HG03103 (cell line): Measurements from ENCODE around the gene LYRM4.
"Not testable (repeated sequence)": the region's sequence is repeated elsewhere in the genome, so short reads cannot be mapped to it uniquely, and the experiment has no call there.

Experiments
- ATAC-seq: cut with Tn5 transposase; IDR thresholded peaks from one replicate; pipeline ENCODE4 v1.9.1; 2021; ENCODE audit warnings: low read depth; ENCODE audit not compliant: unreplicated experiment

The LYRM4 gene

DNA sequence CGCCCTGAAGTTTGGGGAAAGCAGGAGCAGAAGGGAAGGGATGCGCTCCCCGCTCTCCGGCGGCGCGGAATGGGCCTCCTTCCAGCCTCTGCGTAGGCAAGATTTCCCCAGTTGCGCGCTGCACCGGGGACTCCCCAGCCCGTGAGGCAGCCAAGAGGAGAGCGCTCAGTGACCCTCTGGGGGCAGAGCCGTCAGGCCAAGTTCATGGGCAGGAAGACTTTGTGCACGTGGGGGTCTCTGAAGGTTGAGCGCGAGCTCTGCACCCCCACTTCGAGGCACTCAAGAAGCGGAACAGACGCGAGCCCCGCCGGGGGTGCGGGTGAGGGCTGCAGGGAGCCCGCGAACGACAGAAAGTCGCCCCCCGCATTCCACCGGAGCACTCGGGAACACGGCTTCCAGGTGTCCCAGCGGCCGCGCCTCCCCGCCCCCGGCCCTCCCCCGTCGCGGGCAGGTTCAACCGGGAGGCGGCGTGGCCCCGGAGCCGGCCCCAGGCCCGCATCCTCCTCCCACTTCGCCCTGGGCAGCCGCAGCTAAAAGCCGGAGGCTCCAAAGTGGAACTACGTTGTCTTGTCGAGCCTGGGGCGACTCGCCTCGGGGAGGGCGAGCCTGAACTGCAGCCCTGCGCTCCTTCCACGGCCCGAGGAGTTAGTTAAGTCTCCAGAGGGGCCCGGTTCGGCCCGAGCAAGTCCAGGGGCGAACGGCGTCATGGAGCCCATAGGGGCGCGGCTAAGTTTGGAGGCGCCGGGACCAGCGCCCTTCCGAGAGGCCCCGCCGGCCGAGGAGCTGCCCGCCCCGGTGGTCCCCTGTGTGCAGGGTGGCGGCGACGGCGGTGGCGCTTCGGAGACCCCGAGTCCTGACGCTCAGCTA lies 175.7 kb downstream of the LYRM4 start, which contains the start of gene PPP1R3G:
Gene PPP1R3G, plus strand, starts transcription at position 561 of the 867 bp plus-strand sequence. Its CDS starts 145 bp downstream, at position 706.
- no peak for ATAC-seq

DNA sequence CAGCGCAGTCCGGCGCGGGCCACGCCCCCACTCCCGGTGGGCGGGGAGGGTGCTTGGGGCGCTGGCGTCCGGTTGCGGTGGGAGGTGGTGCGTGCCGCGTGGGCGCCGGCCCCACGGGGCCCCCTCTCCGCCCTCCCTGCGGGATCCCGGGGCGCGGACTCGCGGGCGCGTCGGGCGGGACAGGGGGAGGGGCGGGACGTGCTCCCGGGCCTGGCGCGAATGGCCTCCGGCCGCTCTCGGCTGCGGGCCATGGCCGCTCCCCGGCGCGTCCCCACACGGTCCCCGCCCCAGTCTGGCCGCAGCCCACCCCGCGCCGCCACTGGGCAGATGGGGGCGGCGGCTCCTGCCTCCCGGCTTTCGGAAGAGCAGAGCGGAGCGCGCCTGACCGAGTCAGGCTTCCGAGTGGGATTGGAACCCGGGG lies 176.4 kb downstream of the LYRM4 start:
- ATAC-seq: no peak

DNA sequence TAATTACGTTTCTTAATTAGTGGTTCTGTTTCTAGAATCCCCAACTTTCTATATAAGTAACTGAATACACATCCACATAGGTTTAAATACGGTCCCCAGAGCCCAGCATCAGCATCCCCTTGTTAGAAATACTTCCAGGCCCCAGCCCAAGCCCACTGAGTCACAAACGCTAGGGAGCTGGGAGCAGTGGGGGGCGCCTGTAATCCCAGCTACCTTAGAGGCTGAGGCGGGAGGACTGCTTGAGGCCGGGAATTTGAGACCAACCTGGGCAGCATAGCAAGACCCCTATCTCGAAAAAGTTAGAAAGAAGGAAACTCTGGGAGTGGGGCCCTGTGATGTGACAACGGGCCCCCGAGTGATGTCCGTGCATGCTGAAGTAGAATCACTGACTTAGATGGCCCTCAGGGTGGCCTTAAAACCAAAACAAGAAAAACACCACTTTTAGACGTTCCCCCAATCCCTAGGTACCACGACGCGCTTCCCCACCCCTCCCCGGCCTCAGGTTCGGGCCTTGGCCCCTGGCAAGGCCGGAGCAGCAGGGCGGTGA lies 176.9 kb downstream of the LYRM4 start:
- no peak for ATAC-seq

DNA sequence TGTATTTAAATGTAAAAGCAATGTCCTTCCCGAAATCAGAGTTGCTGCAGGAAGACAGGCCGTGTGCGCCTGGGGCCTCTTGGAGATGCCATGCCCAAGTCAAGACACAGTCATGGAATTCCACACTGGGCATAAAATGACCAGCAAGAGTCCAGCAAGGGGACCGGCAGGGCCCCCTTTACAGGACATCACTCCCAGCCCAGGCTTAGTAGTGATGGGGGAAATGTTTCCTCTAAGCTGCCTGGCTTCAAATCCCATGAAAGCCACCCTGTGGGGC lies 177.5 kb downstream of the LYRM4 start:
- ATAC-seq: no peak

DNA sequence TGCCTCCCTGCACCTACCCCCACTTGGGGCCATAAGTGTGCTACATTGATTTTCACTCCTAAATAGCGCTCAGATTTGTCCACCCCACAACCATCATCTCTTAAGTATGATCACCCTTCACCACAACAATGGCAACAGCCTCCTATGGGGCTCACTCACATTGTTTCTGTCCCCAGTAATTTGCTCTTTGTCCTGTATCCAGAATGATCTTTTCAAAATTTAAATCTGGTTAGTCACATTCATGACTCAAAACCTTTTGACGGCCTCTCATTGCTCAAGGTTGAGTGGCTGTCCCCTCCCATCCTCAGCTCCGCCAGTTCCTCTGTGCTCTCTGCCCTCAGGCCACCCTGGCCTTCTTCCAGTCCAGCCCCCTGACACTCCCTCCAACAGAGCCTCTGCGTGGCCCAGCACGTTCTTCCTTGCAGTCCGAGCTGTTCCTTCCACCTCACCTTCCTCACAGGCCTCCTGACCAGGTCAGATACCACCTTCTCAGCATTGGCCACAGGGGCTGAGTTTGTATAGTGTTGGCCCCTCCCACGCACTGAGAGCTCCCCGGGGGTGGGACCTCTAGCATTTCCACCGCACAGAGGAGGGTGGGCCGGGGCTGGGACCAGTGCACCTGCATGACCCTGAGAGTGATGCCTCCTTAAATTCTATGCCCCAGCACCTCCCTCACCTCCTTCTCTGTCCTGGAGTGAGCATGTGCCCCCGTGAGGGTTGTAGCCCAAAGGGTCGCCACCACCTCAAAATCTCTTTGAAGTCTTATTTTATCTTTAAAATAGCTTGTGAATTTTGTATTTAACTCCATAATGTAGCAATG lies 178.1 kb downstream of the LYRM4 start:
- ATAC-seq: no peak

DNA sequence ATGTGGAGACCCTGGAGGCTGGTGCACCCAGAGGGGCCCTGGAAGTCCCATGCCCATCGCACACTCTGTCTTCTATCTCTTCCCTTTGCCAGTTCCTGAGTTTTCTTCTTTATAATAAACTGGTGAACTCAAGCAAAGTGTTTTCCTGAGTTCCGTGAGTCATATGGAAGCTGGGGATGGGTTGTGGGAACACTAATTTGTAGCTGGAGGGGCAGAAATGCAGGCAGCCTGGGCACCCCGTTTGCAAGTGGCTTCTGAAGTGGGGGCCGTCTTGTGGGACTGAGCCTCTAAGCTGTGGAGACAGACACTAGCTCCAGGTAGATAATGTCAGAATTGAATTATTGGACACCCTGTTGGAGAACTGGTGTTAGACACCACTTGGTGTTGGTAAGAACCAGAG lies 178.8 kb downstream of the LYRM4 start:
- ATAC-seq: no peak

DNA sequence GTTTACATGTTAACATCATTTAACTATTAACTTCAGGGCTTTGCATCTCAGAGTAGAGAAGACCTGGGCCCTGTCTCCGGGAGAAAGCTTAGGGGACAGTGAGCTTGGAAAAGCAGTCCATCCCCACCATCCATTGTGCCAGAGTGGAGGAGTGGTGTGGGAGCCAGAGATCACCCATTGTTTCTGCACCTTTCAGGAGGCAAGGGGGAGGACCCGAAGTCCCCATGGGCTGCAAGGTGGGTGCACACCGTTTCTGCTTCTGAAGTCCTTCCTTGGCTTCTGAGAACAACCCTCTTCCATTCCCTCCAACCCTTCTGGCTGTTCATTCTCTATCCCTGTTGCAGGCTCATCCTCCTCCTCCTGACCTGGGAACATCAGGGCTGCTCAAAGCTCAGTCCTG lies 179.6 kb downstream of the LYRM4 start:
- ATAC-seq: no peak

DNA sequence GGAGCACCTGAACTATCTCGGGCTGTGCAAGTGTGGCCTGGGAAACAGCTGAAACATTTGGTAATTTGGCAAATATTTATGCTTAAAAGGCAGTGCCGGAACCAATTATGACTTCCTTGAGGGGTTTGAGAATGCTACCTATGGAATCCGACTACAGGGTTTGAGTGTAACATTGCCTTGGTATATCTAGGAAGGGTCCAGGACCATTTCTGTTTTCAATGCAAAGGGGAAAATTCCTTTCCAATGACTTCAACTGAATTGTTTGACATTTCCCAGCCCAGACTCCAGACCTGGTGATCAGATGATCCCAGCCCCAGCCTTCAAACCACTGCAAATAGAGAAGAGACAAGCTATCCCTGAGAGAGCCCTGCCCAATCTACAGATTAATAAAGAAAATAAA lies 180.2 kb downstream of the LYRM4 start:
- ATAC-seq: no peak

DNA sequence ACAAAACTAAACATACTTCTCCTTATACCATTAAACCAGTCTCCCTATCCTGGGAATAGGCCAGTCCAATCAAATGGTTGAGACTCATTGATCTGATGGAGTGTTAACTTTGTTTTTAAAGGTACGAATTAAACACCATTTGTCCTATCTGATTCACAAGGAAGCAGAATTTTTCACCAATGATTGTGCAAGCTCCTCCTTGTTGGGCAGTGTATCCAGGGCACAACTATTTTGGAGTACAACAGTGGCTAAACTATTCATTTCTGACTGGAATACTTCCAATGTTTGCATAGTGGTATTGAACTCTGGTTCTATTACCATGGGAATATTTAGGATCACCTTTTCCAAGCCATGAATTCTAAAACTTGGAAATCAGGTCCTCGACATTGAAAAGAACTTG lies 181.1 kb downstream of the LYRM4 start:
- ATAC-seq: no peak

DNA sequence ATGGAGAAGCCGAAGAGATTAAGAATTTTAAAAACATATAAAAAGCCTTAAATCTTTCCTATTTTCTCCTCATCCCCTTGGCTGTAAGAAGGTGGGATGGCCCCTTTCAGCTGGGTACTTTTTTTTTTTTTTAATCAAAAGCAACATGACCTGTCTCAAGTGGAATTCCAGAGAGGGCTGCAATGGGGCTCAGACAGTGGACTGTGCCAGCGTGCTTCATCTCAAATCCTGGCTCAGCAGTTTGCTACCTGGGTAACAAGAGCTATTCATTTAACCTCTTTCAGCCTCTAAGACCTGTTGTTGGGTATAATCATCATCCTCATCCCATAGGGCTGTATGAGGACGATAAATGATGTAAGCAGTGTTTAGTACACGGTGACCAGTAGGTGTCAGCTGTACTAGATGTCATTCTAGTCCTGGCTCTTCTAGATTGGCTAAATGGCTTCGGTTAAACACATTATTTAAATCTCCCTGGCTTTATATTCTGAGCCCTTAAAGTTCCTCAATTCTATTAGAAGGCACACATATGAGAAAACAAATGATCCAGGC lies 182.6 kb downstream of the LYRM4 start:
- no peak for ATAC-seq

DNA sequence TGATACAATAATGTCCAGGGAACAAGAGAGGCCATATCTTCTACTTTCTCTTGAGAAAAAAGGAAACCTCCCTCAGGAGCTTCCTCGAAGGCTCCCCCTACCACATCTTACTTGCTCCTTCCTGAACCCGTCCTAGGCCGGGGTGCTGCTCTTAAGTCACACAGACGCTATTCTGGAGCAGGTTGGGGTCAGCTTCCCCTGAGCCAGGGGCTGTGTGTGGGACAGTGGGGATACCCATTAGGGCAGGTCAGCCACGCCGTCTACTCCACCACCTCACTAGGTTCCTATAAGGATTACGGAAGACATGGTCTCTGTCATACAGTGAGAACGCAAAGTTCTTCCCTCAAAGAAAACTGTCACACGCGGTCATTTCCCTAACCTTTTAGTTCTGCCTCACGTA lies 183.8 kb downstream of the LYRM4 start:
- no peak for ATAC-seq

DNA sequence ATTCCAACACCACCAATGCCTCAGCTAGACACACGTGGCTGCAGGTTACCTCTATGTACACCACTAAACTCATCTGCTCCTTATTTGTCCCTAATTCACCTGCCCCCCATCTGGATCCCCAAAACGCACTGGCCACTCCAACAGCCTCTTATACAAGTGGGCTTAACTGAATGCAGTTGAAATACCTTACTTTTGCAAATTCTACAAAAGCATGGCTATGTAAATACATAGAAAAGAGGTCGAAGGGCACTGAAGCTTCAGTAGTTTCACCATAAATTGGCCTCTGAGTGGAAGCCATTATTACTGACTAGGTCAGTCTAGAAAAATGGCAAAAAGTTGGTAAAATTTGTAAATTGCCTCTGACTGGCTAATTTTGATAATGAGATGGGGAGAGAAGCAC lies 186.8 kb downstream of the LYRM4 start:
- no peak for ATAC-seq

DNA sequence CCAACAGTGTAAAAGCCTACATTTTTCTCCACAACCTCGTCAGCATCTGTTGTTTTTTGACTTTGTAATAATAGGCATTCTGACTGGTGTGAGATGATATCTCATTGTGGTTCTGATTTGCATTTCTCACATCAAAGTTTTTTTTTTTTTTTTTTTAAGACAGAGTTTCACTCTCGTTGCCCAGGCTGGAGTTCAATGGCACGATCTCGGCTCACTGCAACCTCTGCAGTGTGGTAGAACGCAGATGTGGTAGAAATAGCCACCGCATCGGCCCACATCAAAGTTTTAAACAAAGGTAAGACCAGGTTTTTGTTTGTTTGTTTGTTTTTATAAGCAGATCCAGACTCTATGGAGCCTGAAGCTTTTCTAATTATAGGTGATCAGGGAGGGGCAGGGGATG lies 188.3 kb downstream of the LYRM4 start:
- no peak for ATAC-seq

DNA sequence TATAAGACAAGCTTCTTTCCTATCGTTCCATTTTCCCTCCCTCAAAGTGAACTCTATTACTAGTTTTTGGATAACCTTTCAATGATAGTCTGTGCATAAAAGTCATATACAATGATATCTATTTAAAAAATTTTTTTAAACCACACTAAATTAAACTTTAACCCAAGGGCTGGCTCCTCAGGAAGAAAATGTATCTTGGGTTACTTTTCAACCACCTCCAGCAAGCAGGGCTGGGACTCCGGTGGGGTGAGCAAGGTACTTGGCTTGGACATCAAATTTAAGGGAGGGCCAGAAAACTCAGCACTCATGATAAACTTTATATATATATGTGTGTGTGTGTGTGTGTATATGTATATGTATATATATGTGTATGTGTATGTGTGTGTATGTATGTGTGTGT lies 189.5 kb downstream of the LYRM4 start:
- ATAC-seq: no peak

DNA sequence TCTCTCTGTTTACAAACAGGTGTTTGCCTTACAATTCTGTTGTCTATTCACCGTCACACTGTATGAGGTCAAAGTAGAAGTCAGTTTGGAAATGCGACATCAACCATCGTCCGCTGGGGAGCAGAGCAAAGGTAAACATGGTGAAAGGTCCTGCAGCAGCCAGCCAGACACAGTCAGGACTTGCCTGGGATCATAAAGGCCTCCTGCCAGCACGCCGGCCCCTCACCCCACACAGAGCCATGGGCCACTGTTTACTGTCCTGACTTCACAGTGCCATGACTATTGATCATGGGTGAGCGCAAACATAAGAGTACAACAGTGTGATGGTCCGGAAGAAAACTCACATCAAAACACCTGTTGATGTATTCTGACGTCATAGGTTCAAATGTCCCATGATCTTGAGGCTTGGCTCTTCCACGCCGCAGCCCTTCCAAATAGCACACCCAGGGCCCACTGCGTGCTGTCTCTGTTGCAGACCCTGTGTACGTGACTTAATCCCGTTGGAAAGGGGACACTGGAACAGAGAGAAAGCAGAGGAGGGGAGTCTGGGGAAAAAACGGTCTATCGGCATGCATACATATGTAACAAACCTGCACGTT lies 192.5 kb downstream of the LYRM4 start:
- no peak for ATAC-seq

DNA sequence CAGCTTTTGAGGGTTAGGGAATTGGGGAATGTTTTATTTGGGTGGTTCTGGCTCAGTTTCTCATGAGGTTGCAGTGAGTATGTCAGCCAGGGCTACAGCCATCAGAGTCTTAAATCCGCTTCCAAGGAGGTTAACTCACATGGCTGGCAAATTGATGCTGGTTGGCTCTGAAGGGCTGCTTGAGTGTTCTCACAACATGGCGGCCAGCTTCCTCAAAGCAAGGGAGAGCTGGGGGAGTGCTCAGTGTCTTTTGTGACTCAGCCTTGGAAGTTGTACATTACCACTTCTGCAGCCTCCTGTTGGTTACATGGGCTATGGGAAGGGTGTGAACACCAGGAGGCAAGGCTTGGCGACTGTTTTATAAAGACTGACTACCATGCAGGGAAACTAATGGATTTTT lies 193.4 kb downstream of the LYRM4 start:
- ATAC-seq: no peak

DNA sequence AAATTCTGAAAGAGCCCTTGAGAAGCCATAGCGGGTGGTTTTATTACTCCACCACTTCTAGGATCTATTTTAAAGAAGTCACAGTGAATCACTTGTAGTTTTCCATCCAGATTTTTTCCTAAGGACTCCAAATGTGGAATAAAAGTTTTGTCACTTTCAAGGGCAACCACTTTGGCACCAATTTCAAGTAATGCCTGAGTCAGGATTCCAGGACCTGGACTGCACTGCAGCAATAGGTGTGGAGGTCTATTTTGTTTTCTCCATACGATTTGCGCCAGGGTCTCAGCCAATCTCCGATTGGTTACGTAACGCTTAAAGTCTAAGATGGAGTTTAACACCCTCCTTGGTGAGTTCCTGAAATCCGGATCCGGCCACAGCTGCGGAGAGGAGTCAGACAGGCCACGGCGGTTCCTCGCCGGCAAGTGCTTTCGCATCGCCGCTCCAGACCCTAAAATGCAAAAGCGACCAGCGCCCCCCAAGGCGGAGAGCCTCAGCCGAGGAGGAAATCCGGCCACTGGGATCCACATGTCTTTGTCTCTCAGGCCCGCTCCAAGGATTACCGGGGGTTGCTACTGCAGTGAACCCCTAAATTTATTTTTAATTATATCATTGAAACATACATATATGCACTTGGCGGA lies 194.2 kb downstream of the LYRM4 start:
- no peak for ATAC-seq

DNA sequence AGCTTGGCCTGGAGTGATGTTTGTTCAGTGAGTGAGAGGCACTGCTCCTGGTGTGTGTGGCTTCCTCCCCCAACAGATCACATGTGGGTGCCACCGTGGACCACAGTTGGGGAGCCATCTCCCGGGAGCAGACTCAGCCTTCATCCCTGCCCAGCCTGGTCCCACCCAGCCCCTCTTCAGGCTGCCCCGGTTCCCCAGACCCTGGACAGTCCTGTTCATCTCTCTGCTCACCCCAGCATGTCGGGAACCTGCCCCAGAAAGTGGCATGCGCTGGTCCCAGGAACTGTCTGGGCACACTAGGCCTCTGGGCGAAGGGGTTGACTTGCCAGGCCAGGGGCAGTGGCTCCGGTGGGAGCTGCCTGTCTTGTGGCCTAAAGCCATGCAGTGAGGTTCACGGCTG lies 197.1 kb downstream of the LYRM4 start:
- ATAC-seq: no peak

DNA sequence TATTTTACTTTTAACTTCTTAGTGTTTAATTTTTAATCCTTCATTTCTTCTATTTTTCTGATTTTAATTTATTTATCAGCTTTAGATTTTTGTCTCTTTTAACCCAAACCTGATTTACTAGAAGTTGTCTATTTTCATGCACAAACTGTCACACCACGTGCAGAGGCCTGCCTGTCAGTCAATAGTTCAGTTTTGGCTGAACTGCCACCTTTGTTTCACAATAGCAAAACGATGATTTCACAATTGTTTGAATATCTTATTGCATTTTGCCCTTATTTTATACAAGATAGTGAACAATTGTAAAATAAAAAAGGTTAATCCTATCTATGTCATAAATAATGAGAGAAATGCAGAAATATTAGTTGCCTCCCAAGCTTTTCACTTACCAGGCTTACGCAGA lies 199.6 kb downstream of the LYRM4 start:
- ATAC-seq: no peak

DNA sequence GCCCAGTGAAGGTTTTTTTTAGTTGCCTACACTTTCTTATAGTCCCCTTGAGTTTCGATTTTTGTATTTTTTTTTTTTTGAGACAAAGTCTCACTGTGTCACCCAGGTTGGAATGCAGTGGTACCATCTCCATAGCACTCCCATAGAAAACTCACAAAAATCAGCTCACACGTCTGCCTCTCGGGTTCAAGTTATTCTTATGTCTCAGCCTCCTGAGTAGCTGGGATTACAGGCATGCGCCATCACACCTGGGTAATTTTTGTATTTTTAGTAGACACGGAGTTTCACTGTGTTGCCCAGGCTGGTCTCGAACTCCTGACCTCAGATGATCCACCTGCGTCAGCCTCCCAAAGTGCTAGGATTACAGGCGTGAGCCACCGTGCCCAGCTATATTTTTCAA lies 200.3 kb downstream of the LYRM4 start:
- not testable (repeated sequence) for ATAC-seq
